Peyer's patch (tissue), 4 donors: ENCODE results near the gene USP10. TPM values are rescaled to one million over a fixed set of nuclear protein-coding genes. Genes with fewer than 3 reads are reported as not detected.
A peak's percentile ranks its signal among the peaks of the same experiment; 100 is the strongest.
"Not testable (repeated sequence)": the region's sequence is repeated elsewhere in the genome, so short reads cannot be mapped to it uniquely, and the experiment has no call there.

Experiments
- DNase-seq, 3 donors: peaks; one replicate each; pipeline ENCODE4 v3.0.0-alpha.2; 2017 to 2019
- H3K27ac ChIP-seq, 4 donors: fragments of 200-600 bp; sonication (generic); one replicate each; pipeline ENCODE4 v1.5.1; 2016 to 2019
- H3K27me3 ChIP-seq, 2 donors: fragments of 200-600 bp; sonication (generic); one replicate each; pipeline ENCODE4 v1.5.1; 2019
- H3K36me3 ChIP-seq, 3 donors: fragments of 200-600 bp; sonication (generic); one replicate each; pipeline ENCODE4 v1.5.1; 2016 to 2019
- H3K4me1 ChIP-seq, 4 donors: fragments of 200-600 bp; sonication (generic); one replicate each; pipeline ENCODE4 v1.5.1; 2016 to 2019
- H3K4me3 ChIP-seq, 4 donors: fragments of 200-600 bp; sonication (generic); 1 replicate in 3 of 4; 2 replicates in 1 of 4; pipeline ENCODE4 v1.5.1; 2016 to 2019; ENCODE audit warnings: mild to moderate bottlenecking in 1 of 4
- H3K9me3 ChIP-seq, 4 donors: fragments of 200-600 bp; sonication (generic); one replicate each; pipeline ENCODE4 v1.5.1; 2016 to 2019; ENCODE audit warnings: mild to moderate bottlenecking in 1 of 4
- CTCF ChIP-seq, 6 experiments: fragments of 450-650 bp in 4 of 6; fragments of 200-600 bp in 2 of 6; sonication (generic) in 1 of 6; IDR thresholded peaks; one replicate each; pipeline ENCODE4 v1.5.1; 2017 to 2019; ENCODE audit warnings: antibody characterized with exemption in 6 of 6, mild to moderate bottlenecking in 3 of 6, moderate library complexity in 1 of 6
- POLR2A ChIP-seq, 2 donors: fragments of 450-650 bp; IDR thresholded peaks; one replicate each; pipeline ENCODE4 v1.5.1; 2017; ENCODE audit warnings: antibody characterized with exemption in 2 of 2, mild to moderate bottlenecking in 2 of 2, moderate library complexity in 2 of 2
- total RNA-seq, 4 donors: library from RNA; depleted of rRNA; stranded (reverse); fragments of >200 nt; gene quantifications; one replicate each; pipeline ENCODE4 v1.1.0, GENCODE V29; 2016

The USP10 gene
- total RNA-seq, 4 donors from 2014 or later = 48.0 to 85.5 (median 59.9) TPM

- Histone ChIP-seq H3K27ac (no peak overlapping the region), H3K4me3 (no peak overlapping the region), H3K4me1 (peaks cover 0 to 5% (median 0%) of the 10 kb centered on the region in 4 donors), H3K36me3 (no peaks in the 10 kb centered on the region), H3K27me3 (no peaks in the 10 kb centered on the region), H3K9me3 (no peaks in the 10 kb centered on the region)
- TF ChIP-seq POLR2A (IDR thresholded peaks at IDR 0.05) = no peak
- no peak for TF ChIP-seq CTCF (IDR thresholded peaks at IDR 0.05)
- no peak for DNase-seq
Measured at GRCh38 chr16:84692451-84693214, 7.2 kb upstream of the USP10 start.

GRCh38 chr16:84693869-84694268, 5.9 kb upstream of the USP10 start:
- not testable (repeated sequence) for H3K9me3 ChIP-seq, H3K36me3 ChIP-seq, H3K4me1 ChIP-seq, H3K27ac ChIP-seq, H3K27me3 ChIP-seq, H3K4me3 ChIP-seq
- DNase-seq = peak in 1 of 3 donors; percentile 24

- Histone ChIP-seq H3K4me1 (peaks cover 0 to 11% (median 3%) of the 10 kb centered on the region in 4 donors), H3K36me3 (no peaks in the 10 kb centered on the region), H3K4me3 (no peak overlapping the region), H3K9me3 (no peaks in the 10 kb centered on the region), H3K27ac (no peak overlapping the region), H3K27me3 (no peaks in the 10 kb centered on the region)
- DNase-seq = no peak
- TF ChIP-seq POLR2A (IDR thresholded peaks at IDR 0.05) (no peak), CTCF (IDR thresholded peaks at IDR 0.05) (no peak)
Measured at GRCh38 chr16:84694980-84695379, 4.8 kb upstream of the USP10 start.

GRCh38 chr16:84699147-84699711, 571 bp upstream of the USP10 start:
- Histone ChIP-seq H3K9me3 (no peaks in the 10 kb centered on the region), H3K27me3 (no peaks in the 10 kb centered on the region), H3K27ac (peak overlapping the region in 3 of 4 donors; percentile 87 to 96 (median 89)), H3K4me3 (peak overlapping the region; percentile 88 to 99 (median 95)), H3K36me3 (no peaks in the 10 kb centered on the region), H3K4me1 (peaks cover 2 to 15% (median 5%) of the 10 kb centered on the region in 4 donors)
- TF ChIP-seq CTCF (IDR thresholded peaks at IDR 0.05) (no peak), POLR2A (IDR thresholded peaks at IDR 0.05) (no peak)
- peak in 1 of 3 donors; percentile 27 for DNase-seq

DNA sequence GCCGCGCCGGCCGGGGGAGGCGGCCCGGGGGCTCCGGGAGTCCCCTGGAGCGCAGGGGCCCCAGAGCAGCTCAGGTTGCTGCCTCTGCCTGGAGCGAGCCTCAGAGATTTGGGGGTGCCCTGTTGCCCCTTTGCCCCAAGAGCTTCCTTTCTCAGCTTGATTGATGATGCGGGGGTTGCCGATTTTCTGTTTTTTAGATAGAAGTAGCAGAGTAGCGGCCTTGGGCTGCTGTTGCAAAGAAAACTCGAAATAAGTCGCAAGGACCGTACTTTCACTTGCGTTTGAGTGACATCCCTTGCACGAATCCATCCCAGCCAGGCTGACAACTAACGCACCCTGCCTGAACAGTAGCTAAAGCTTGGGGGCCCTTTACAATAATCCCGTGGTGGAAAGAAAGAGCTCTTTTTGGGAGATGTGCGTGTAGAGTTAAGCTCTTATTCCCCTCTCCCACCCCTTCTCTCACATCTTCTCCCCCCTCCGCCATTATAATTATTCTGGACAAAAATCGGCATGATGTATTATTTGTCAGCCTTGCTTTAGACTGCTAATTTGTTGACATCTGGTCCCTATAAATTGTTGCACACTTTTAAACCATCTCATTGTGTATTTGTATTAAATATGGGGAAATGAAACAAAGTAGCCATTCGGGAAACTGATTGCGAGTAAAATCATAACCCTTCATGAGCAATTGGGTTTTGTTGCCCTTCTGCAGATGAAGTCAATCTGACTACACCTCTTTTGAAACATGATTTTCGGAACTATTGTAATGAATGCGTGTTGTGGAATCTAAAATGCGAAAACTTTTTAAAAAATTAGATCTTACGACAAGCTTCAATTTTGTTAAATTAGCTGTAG, 873 bp downstream of the USP10 start:
- Histone ChIP-seq H3K4me1 (peaks cover 3 to 28% (median 5%) of the 10 kb centered on the region in 4 donors), H3K9me3 (no peaks in the 10 kb centered on the region), H3K4me3 (peak overlapping the region; percentile 88 to 99 (median 95)), H3K36me3 (no peaks in the 10 kb centered on the region), H3K27me3 (no peaks in the 10 kb centered on the region), H3K27ac (peak overlapping the region; percentile 87 to 96 (median 90))
- peak; percentile 43 to 64 (median 57) for DNase-seq
- no peak for TF ChIP-seq CTCF (IDR thresholded peaks at IDR 0.05)
- TF ChIP-seq POLR2A (IDR thresholded peaks at IDR 0.05) = no peak
